ENCODE results near the gene BLTP2. TPM values are rescaled to one million over a fixed set of nuclear protein-coding genes. Genes with fewer than 3 reads are reported as not detected.

Gene BLTP2
- 58.3 to 71.6 TPM (median 70.6 TPM) in 5 replicates for total RNA-seq (2022; extraction: Qiagen RNA extraction; ENCODE audit: low read depth)

DNA sequence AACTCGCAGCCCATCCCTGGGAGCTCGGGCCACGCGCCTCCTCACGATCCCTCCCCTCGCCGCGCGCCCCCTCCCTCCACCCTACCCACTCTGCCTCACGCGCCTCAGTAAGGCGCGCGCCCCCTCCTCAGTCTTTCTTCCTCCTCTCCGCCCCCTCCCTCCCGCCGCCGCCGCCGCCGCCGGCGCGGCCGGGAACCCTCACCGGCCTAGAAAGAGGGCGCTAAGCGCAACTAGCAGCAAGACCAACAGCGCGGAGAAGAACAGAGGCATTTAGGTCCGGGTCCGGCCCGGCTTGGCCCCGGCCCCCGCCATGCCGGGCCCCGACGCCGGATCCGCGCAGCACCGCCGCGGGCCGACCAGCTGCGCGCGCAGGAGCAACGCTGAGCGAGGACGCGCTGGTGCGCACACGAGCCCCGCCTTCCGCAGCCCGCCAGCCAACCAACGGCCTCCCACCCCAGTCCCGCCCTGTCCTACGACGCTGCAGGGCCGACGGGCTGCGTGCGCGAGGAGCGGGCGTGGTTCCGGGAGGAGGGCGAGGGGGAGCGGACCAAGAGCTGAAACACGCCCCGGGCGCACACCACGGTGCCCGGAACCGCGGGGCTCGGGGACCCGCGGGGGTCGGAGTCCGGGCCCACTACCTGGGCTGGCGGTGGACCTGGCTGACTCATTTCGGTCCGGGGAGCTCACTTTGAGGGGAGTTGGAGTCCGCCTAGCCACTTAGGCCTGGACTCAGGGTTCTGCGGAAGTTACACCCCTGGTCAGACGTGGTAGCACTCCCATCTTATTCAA lies at the start of gene BLTP2:
BLTP2 (minus strand) TSS at position 372 of the 789 bp plus-strand sequence; CDS start at position 270, 102 bp downstream.

GRCh38 chr17:28661635-28662526 lies 16.9 kb upstream of the BLTP2 start, which contains the start of the genes SDF2 and SUPT6H:
SDF2 (minus strand) TSS chr17:28661906; CDS start chr17:28661876, 30 bp downstream.
SUPT6H (plus strand) TSS chr17:28662205; CDS start chr17:28673402, 11,197 bp downstream.

GRCh38 chr17:28613931-28614381 lies 31.0 kb downstream of the BLTP2 start, which contains the start of gene RSKR:
RSKR (minus strand) TSS chr17:28614185; CDS start chr17:28614161, 24 bp downstream.

GRCh38 chr17:28598799-28599310 lies 46.1 kb downstream of the BLTP2 start, which contains the start of gene SPAG5:
SPAG5 (minus strand) TSS chr17:28599025; CDS start chr17:28598946, 79 bp downstream.

Other genes with a start within 250 kb of the BLTP2 start
- 17.4 to 21.2 TPM (median 20.9 TPM) in 5 replicates for gene SLC46A1, start 238.9 kb downstream of the BLTP2 start, total RNA-seq (2022; extraction: Qiagen RNA extraction; ENCODE audit: low read depth)
- 0.06 to 0.12 TPM (median 0.09 TPM) in 5 replicates for gene SLC13A2, start 171.5 kb downstream of the BLTP2 start, total RNA-seq (2022; extraction: Qiagen RNA extraction; ENCODE audit: low read depth)
- 0.02 to 0.05 TPM (median 0.03 TPM) in 3 of 5 replicates, not detected in the others for gene FOXN1, start 138.8 kb downstream of the BLTP2 start, total RNA-seq (2022; extraction: Qiagen RNA extraction; ENCODE audit: low read depth)
- gene UNC119, start 92.5 kb downstream of the BLTP2 start, total RNA-seq (2022; extraction: Qiagen RNA extraction; ENCODE audit: low read depth) = 26.3 to 34.7 TPM (median 29.9 TPM) in 5 replicates
- gene PIGS, start 73.6 kb downstream of the BLTP2 start, total RNA-seq (2022; extraction: Qiagen RNA extraction; ENCODE audit: low read depth) = 57.3 to 64.3 TPM (median 61.4 TPM) in 5 replicates
- 1.4 to 2.3 TPM (median 1.8 TPM) in 5 replicates for gene ALDOC, start 68.3 kb downstream of the BLTP2 start, total RNA-seq (2022; extraction: Qiagen RNA extraction; ENCODE audit: low read depth)
- gene SPAG5, start 46.1 kb downstream of the BLTP2 start, total RNA-seq (2022; extraction: Qiagen RNA extraction; ENCODE audit: low read depth) = 77.8 to 88.5 TPM (median 81.4 TPM) in 5 replicates
- 3.8 to 7.0 TPM (median 6.0 TPM) in 5 replicates for gene RSKR, start 31.0 kb downstream of the BLTP2 start, total RNA-seq (2022; extraction: Qiagen RNA extraction; ENCODE audit: low read depth)
- 86.5 to 94.5 TPM (median 88.1 TPM) in 5 replicates for gene SDF2, start 16.7 kb upstream of the BLTP2 start, total RNA-seq (2022; extraction: Qiagen RNA extraction; ENCODE audit: low read depth)
- 74.5 to 78.6 TPM (median 77.8 TPM) in 5 replicates for gene SUPT6H, start 17.0 kb upstream of the BLTP2 start, total RNA-seq (2022; extraction: Qiagen RNA extraction; ENCODE audit: low read depth)
- 1.0 to 1.7 TPM (median 1.1 TPM) in 5 replicates for gene PROCA1, start 66.7 kb upstream of the BLTP2 start, total RNA-seq (2022; extraction: Qiagen RNA extraction; ENCODE audit: low read depth)
- gene RAB34, start 72.7 kb upstream of the BLTP2 start, total RNA-seq (2022; extraction: Qiagen RNA extraction; ENCODE audit: low read depth) = 233 to 267 TPM (median 261 TPM) in 5 replicates
- gene RPL23A, start 74.8 kb upstream of the BLTP2 start, total RNA-seq (2022; extraction: Qiagen RNA extraction; ENCODE audit: low read depth) = 1,965 to 2,250 TPM (median 2,168 TPM) in 5 replicates
- gene TLCD1, start 81.1 kb upstream of the BLTP2 start, total RNA-seq (2022; extraction: Qiagen RNA extraction; ENCODE audit: low read depth) = 31.2 to 50.8 TPM (median 45.6 TPM) in 5 replicates
- gene NEK8, start 83.6 kb upstream of the BLTP2 start, total RNA-seq (2022; extraction: Qiagen RNA extraction; ENCODE audit: low read depth) = 4.1 to 4.9 TPM (median 4.5 TPM) in 5 replicates
- gene TRAF4, start 98.9 kb upstream of the BLTP2 start, total RNA-seq (2022; extraction: Qiagen RNA extraction; ENCODE audit: low read depth) = 70.5 to 86.4 TPM (median 76.4 TPM) in 5 replicates
- gene FAM222B, start 197.6 kb upstream of the BLTP2 start, total RNA-seq (2022; extraction: Qiagen RNA extraction; ENCODE audit: low read depth) = 19.4 to 22.2 TPM (median 21.7 TPM) in 5 replicates
- gene ERAL1, start 209.9 kb upstream of the BLTP2 start, total RNA-seq (2022; extraction: Qiagen RNA extraction; ENCODE audit: low read depth) = 83.5 to 92.0 TPM (median 85.0 TPM) in 5 replicates

Data from A549 treated with DMSO at 1 μM for 4 hours (cell line).